Activated CD4-positive, alpha-beta T cell treated with anti-CD3 and anti-CD28 coated beads, Interleukin-2, amount 10 ng/mL, durations not matched to agents 24 days and 14 days (primary cell): ENCODE data around the gene TBC1D4. TPM values are rescaled to one million over a fixed set of nuclear protein-coding genes. Genes with fewer than 3 reads are reported as not detected.

Source experiments
- DNase-seq: peaks from one replicate; pipeline ENCODE4 v3.0.0; 2022
- H3K27ac Mint-ChIP-seq: one replicate; pipeline ENCODE4 v1.8.0; 2022; ENCODE audit warnings: mild to moderate bottlenecking, mixed read lengths
- H3K27me3 Mint-ChIP-seq: one replicate; pipeline ENCODE4 v1.8.0; 2022; ENCODE audit warnings: mixed read lengths
- H3K36me3 Mint-ChIP-seq: one replicate; pipeline ENCODE4 v1.8.0; 2022; ENCODE audit warnings: low read depth, mild to moderate bottlenecking, mixed read lengths
- H3K4me1 Mint-ChIP-seq: one replicate; pipeline ENCODE4 v1.8.0; 2021; ENCODE audit warnings: mixed read lengths
- H3K4me3 Mint-ChIP-seq: one replicate; pipeline ENCODE4 v1.8.0; 2022; ENCODE audit warnings: mild to moderate bottlenecking, moderate library complexity, mixed read lengths
- H3K9me3 Mint-ChIP-seq: one replicate; pipeline ENCODE4 v1.8.0; 2021; ENCODE audit warnings: mixed read lengths
- intact Hi-C: fragments of 100-400 bp; cut with micrococcal nuclease; formaldehyde crosslinking; loops from one replicate; pipeline ENCODE4 v1.15.1; 2023
- total RNA-seq: library from RNA; stranded (reverse); gene quantifications from 2 replicates; pipeline ENCODE4 v1.2.3, GENCODE V29; 2022

The TBC1D4 gene
- total RNA-seq, 1 donor from 2014 or later = 77.0 TPM

GRCh38 chr13:75391432-75392100, 90.4 kb downstream of the TBC1D4 start:
- no peak overlapping the region for H3K4me3 Mint-ChIP-seq
- no peak overlapping the region for H3K27ac Mint-ChIP-seq
- no peaks in the 10 kb centered on the region for H3K27me3 Mint-ChIP-seq
- no peaks in the 10 kb centered on the region for H3K9me3 Mint-ChIP-seq
- H3K4me1 Mint-ChIP-seq = peaks cover 1% of the 10 kb centered on the region
- no peaks in the 10 kb centered on the region for H3K36me3 Mint-ChIP-seq
- intact Hi-C loops = no loop called here
- DNase-seq = peak; percentile 45

GRCh38 chr13:75390229-75390628, 91.7 kb downstream of the TBC1D4 start:
- H3K4me3 Mint-ChIP-seq = no peak overlapping the region
- intact Hi-C loops = no loop called here
- no peaks in the 10 kb centered on the region for H3K36me3 Mint-ChIP-seq
- H3K9me3 Mint-ChIP-seq = no peaks in the 10 kb centered on the region
- H3K27me3 Mint-ChIP-seq = no peaks in the 10 kb centered on the region
- peaks cover 3% of the 10 kb centered on the region for H3K4me1 Mint-ChIP-seq
- peak; percentile 8 for DNase-seq
- no peak overlapping the region for H3K27ac Mint-ChIP-seq

- peaks cover 6% of the 10 kb centered on the region for H3K4me1 Mint-ChIP-seq
- DNase-seq = peak; percentile 17
- H3K9me3 Mint-ChIP-seq = no peaks in the 10 kb centered on the region
- intact Hi-C loops = no loop called here
- no peaks in the 10 kb centered on the region for H3K36me3 Mint-ChIP-seq
- no peaks in the 10 kb centered on the region for H3K27me3 Mint-ChIP-seq
- no peak overlapping the region for H3K27ac Mint-ChIP-seq
- no peak overlapping the region for H3K4me3 Mint-ChIP-seq
Observed at GRCh38 chr13:75385708-75386083, 96.3 kb downstream of the TBC1D4 start.

GRCh38 chr13:75384879-75385707, 96.9 kb downstream of the TBC1D4 start:
- no peak overlapping the region for H3K27ac Mint-ChIP-seq
- no peak overlapping the region for H3K4me3 Mint-ChIP-seq
- H3K27me3 Mint-ChIP-seq = no peaks in the 10 kb centered on the region
- H3K4me1 Mint-ChIP-seq = peaks cover 6% of the 10 kb centered on the region
- DNase-seq = peak; percentile 30
- no peaks in the 10 kb centered on the region for H3K36me3 Mint-ChIP-seq
- H3K9me3 Mint-ChIP-seq = no peaks in the 10 kb centered on the region
- intact Hi-C loops = no loop called here

- Mint-ChIP-seq H3K27ac (no peak overlapping the region), H3K4me1 (peaks cover 7% of the 10 kb centered on the region), H3K27me3 (no peaks in the 10 kb centered on the region), H3K4me3 (no peak overlapping the region), H3K36me3 (no peaks in the 10 kb centered on the region), H3K9me3 (no peaks in the 10 kb centered on the region)
- intact Hi-C loops = no loop called here
- no peak for DNase-seq
Observed at GRCh38 chr13:75383064-75383715, 98.8 kb downstream of the TBC1D4 start.

- intact Hi-C loops = no loop called here
- Mint-ChIP-seq H3K4me3 (no peak overlapping the region), H3K27ac (no peak overlapping the region), H3K36me3 (no peaks in the 10 kb centered on the region), H3K27me3 (no peaks in the 10 kb centered on the region), H3K9me3 (no peaks in the 10 kb centered on the region), H3K4me1 (peaks cover 2% of the 10 kb centered on the region)
- no peak for DNase-seq
Observed at GRCh38 chr13:75378301-75378700, 103.7 kb downstream of the TBC1D4 start.

GRCh38 chr13:75376792-75377402, 105.1 kb downstream of the TBC1D4 start:
- Mint-ChIP-seq H3K27ac (no peak overlapping the region), H3K4me1 (peaks cover 4% of the 10 kb centered on the region), H3K4me3 (no peak overlapping the region), H3K9me3 (no peaks in the 10 kb centered on the region), H3K36me3 (no peaks in the 10 kb centered on the region), H3K27me3 (no peaks in the 10 kb centered on the region)
- intact Hi-C loops = no loop called here
- DNase-seq = no peak

- H3K27me3 Mint-ChIP-seq = no peaks in the 10 kb centered on the region
- H3K9me3 Mint-ChIP-seq = no peaks in the 10 kb centered on the region
- H3K27ac Mint-ChIP-seq = no peak overlapping the region
- no peak for DNase-seq
- H3K4me3 Mint-ChIP-seq = no peak overlapping the region
- intact Hi-C loops = no loop called here
- H3K36me3 Mint-ChIP-seq = no peaks in the 10 kb centered on the region
- H3K4me1 Mint-ChIP-seq = peaks cover 4% of the 10 kb centered on the region
Observed at GRCh38 chr13:75375329-75375728, 106.6 kb downstream of the TBC1D4 start.

GRCh38 chr13:75373988-75374387, 108.0 kb downstream of the TBC1D4 start:
- H3K36me3 Mint-ChIP-seq = no peaks in the 10 kb centered on the region
- H3K4me3 Mint-ChIP-seq = no peak overlapping the region
- H3K9me3 Mint-ChIP-seq = no peaks in the 10 kb centered on the region
- peaks cover 5% of the 10 kb centered on the region for H3K4me1 Mint-ChIP-seq
- H3K27ac Mint-ChIP-seq = no peak overlapping the region
- no peaks in the 10 kb centered on the region for H3K27me3 Mint-ChIP-seq
- DNase-seq = no peak
- intact Hi-C loops = loop anchor here (2.0 kb wide), 1 partner anchor 109 kb away; the partner anchor contains the start of gene TBC1D4

GRCh38 chr13:75372923-75373841, 108.8 kb downstream of the TBC1D4 start:
- Mint-ChIP-seq H3K9me3 (no peaks in the 10 kb centered on the region), H3K27ac (no peak overlapping the region), H3K4me1 (peaks cover 9% of the 10 kb centered on the region), H3K27me3 (no peaks in the 10 kb centered on the region), H3K4me3 (no peak overlapping the region), H3K36me3 (no peaks in the 10 kb centered on the region)
- no peak for DNase-seq
- intact Hi-C loops = loop anchor here (1.0 to 2.0 kb wide), 2 partner anchors 110 to 176 kb away; partner anchors contain the start of genes TBC1D4 and UCHL3

GRCh38 chr13:75372517-75372916, 109.5 kb downstream of the TBC1D4 start:
- no peak overlapping the region for H3K27ac Mint-ChIP-seq
- H3K27me3 Mint-ChIP-seq = no peaks in the 10 kb centered on the region
- peak; percentile 73 for DNase-seq
- no peaks in the 10 kb centered on the region for H3K9me3 Mint-ChIP-seq
- peaks cover 11% of the 10 kb centered on the region for H3K4me1 Mint-ChIP-seq
- no peaks in the 10 kb centered on the region for H3K36me3 Mint-ChIP-seq
- H3K4me3 Mint-ChIP-seq = no peak overlapping the region
- intact Hi-C loops = loop anchor here (1.0 to 2.0 kb wide), 2 partner anchors 110 to 177 kb away; partner anchors contain the start of genes TBC1D4 and UCHL3

- peaks cover 20% of the 10 kb centered on the region for H3K4me1 Mint-ChIP-seq
- intact Hi-C loops = no loop called here
- no peaks in the 10 kb centered on the region for H3K27me3 Mint-ChIP-seq
- H3K36me3 Mint-ChIP-seq = no peaks in the 10 kb centered on the region
- no peak for DNase-seq
- H3K9me3 Mint-ChIP-seq = no peaks in the 10 kb centered on the region
- no peak overlapping the region for H3K27ac Mint-ChIP-seq
- H3K4me3 Mint-ChIP-seq = no peak overlapping the region
Observed at GRCh38 chr13:75371203-75371602, 110.8 kb downstream of the TBC1D4 start.

GRCh38 chr13:75370774-75371173, 111.2 kb downstream of the TBC1D4 start:
- intact Hi-C loops = no loop called here
- Mint-ChIP-seq H3K36me3 (no peaks in the 10 kb centered on the region), H3K4me3 (no peak overlapping the region), H3K4me1 (peaks cover 24% of the 10 kb centered on the region), H3K27ac (no peak overlapping the region), H3K9me3 (no peaks in the 10 kb centered on the region), H3K27me3 (no peaks in the 10 kb centered on the region)
- no peak for DNase-seq
